ENCODE measurements around the gene EXOSC7. TPM values are rescaled to one million over a fixed set of nuclear protein-coding genes. Genes with fewer than 3 reads are reported as not detected.

The EXOSC7 gene
- polyA plus RNA-seq, 3 donors, result 16.8 to 23.9 (median 18.8) TPM

DNA sequence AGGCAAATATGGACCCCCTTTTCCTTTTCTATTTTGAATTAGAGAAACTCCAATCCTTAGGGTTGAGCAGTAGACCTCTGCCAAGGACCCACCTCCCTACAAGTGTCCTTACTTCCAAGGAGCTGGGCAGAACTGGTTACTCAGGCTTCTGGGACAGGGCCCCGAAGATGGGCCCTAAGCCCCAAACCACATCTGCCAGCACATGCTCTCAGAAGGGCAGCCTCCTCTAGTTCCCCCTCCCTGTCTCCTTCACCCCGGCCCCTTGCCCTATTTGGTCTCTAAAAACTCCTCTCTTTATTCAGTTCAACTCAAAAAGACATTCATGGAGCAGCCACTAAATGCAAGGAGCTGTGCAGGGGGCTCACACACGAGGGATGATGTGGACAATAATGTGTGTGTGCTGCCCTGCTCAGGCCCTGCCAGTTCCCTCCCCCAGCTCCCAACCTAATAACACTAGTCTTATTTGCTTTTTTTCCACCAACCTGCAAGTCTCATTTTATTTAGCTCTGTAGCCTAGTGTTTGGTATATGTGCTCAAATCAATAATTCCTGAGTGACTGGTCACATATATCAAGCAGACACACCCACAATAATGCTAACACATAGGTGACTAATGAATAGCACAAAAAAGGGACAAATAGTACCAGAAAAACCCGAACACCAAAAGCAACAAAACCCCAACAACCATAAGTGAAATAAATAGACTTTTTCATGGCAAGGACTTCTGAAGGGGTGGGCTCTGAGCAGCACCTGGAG is 12.3 kb upstream of the EXOSC7 start:
- Histone ChIP-seq H3K9me3 (replicated peaks in 1 of 2; ENCODE audit: control insufficient read depth in 1 of 2, insufficient read depth in 1 of 2, low read length in 2 of 2) (no peaks in the 10 kb centered on the region), H3K4me3 (replicated peaks in 1 of 3; ENCODE audit: low read depth in 2 of 3, low read length in 3 of 3) (no peak overlapping the region), H3K27ac (ENCODE audit: low read depth in 1 of 2, low read length in 2 of 2) (peak overlapping the region in 1 of 2 donors; percentile 9), H3K9ac (ENCODE audit: insufficient read depth, low read length, poor library complexity, severe bottlenecking) (no peak overlapping the region), H3K4me2 (replicated peaks; ENCODE audit: extremely low read depth, low read length, poor library complexity, severe bottlenecking) (no peak overlapping the region), H3K36me3 (replicated peaks in 1 of 2; ENCODE audit: control insufficient read depth in 1 of 2, insufficient read depth in 2 of 2, low read length in 2 of 2) (peaks cover 5 to 9% of the 10 kb centered on the region in 2 donors), H4K20me1 (ENCODE audit: insufficient read depth, low read length) (peaks cover 98% of the 10 kb centered on the region), H3K4me1 (ENCODE audit: control insufficient read depth in 1 of 2, insufficient read depth in 2 of 2, low read length in 2 of 2) (peaks cover 57 to 79% of the 10 kb centered on the region in 2 donors), H2AFZ (ENCODE audit: insufficient read depth, low read depth, low read length, poor library complexity, severe bottlenecking) (no peak overlapping the region), H3K79me2 (ENCODE audit: insufficient read depth, low read length) (peaks cover 99% of the 10 kb centered on the region), H3K27me3 (ENCODE audit: control insufficient read depth in 2 of 2, insufficient read depth in 2 of 2, low read length in 2 of 2) (no peaks in the 10 kb centered on the region)
- intact Hi-C loops (cut with micrococcal nuclease), result no loop called here
- Mint-ChIP-seq H3K9me3 (no peaks in the 10 kb centered on the region), H3K27me3 (ENCODE audit: low read depth in 3 of 3) (peaks cover 0 to 2% (median 0%) of the 10 kb centered on the region in 3 donors), H3K36me3 (peaks cover 8 to 14% of the 10 kb centered on the region in 2 donors), H3K4me1 (peaks cover 78% of the 10 kb centered on the region), H3K27ac (peak overlapping the region in 2 of 7 donors; percentile 3 to 58), H3K4me3 (no peak overlapping the region)
- TF ChIP-seq, protein P1, sequence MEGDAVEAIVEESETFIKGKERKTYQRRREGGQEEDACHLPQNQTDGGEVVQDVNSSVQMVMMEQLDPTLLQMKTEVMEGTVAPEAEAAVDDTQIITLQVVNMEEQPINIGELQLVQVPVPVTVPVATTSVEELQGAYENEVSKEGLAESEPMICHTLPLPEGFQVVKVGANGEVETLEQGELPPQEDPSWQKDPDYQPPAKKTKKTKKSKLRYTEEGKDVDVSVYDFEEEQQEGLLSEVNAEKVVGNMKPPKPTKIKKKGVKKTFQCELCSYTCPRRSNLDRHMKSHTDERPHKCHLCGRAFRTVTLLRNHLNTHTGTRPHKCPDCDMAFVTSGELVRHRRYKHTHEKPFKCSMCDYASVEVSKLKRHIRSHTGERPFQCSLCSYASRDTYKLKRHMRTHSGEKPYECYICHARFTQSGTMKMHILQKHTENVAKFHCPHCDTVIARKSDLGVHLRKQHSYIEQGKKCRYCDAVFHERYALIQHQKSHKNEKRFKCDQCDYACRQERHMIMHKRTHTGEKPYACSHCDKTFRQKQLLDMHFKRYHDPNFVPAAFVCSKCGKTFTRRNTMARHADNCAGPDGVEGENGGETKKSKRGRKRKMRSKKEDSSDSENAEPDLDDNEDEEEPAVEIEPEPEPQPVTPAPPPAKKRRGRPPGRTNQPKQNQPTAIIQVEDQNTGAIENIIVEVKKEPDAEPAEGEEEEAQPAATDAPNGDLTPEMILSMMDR (IDR thresholded peaks at IDR 0.05), result no peak
- WGBS (ENCODE audit: insufficient coverage), result 67% methylated on average over 1 of the region's 4 CpGs
- DNase-seq, result no peak

DNA sequence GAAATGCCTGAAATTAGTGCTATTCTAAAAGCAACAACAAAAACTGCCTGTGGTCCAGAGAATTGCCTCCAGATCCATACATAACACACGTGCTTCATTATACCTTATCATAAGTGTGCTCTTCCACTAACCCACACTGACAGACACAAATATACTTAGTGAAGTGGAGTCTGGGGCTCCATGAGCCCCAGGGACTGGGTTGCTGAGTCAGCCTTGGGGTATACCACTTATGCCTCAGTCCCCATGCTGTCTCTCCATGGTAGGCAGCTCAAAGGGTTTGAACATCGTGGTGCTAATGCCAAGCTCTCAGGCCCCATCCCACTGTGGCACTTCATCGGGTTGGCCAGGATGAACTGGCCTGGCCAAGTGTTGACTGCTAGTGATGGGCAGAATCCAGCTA is 10.9 kb upstream of the EXOSC7 start:
- H3K79me2 ChIP-seq (ENCODE audit: insufficient read depth, low read length), result peaks cover 95% of the 10 kb centered on the region
- TF ChIP-seq, protein P1 (IDR thresholded peaks at IDR 0.05), result no peak
- DNase-seq, result no peak
- Mint-ChIP-seq H3K4me3 (no peak overlapping the region), H3K27me3 (ENCODE audit: low read depth in 3 of 3) (peaks cover 0 to 2% (median 0%) of the 10 kb centered on the region in 3 donors), H3K36me3 (peaks cover 0 to 5% of the 10 kb centered on the region in 2 donors), H3K27ac (peak overlapping the region in 3 of 7 donors; percentile 3 to 29 (median 20)), H3K9me3 (no peaks in the 10 kb centered on the region), H3K4me1 (peaks cover 92% of the 10 kb centered on the region)
- intact Hi-C loops (cut with micrococcal nuclease), result no loop called here
- 86% methylated on average over 1 of the region's 3 CpGs for WGBS (ENCODE audit: insufficient coverage)
- H2AFZ ChIP-seq (ENCODE audit: insufficient read depth, low read depth, low read length, poor library complexity, severe bottlenecking), result no peak overlapping the region
- H3K27me3 ChIP-seq (ENCODE audit: control insufficient read depth in 2 of 2, insufficient read depth in 2 of 2, low read length in 2 of 2), result no peaks in the 10 kb centered on the region
- no peak overlapping the region for H3K4me2 ChIP-seq (replicated peaks; ENCODE audit: extremely low read depth, low read length, poor library complexity, severe bottlenecking)
- H3K9ac ChIP-seq (ENCODE audit: insufficient read depth, low read length, poor library complexity, severe bottlenecking), result no peak overlapping the region
- peak overlapping the region in 1 of 2 donors; percentile 42 for H3K27ac ChIP-seq (ENCODE audit: low read depth in 1 of 2, low read length in 2 of 2)
- no peak overlapping the region for H3K4me3 ChIP-seq (replicated peaks in 1 of 3; ENCODE audit: low read depth in 2 of 3, low read length in 3 of 3)
- no peaks in the 10 kb centered on the region for H3K9me3 ChIP-seq (replicated peaks in 1 of 2; ENCODE audit: control insufficient read depth in 1 of 2, insufficient read depth in 1 of 2, low read length in 2 of 2)
- H3K36me3 ChIP-seq (replicated peaks in 1 of 2; ENCODE audit: control insufficient read depth in 1 of 2, insufficient read depth in 2 of 2, low read length in 2 of 2), result no peaks in the 10 kb centered on the region
- peaks cover 71 to 93% of the 10 kb centered on the region in 2 donors for H3K4me1 ChIP-seq (ENCODE audit: control insufficient read depth in 1 of 2, insufficient read depth in 2 of 2, low read length in 2 of 2)
- peaks cover 98% of the 10 kb centered on the region for H4K20me1 ChIP-seq (ENCODE audit: insufficient read depth, low read length)

All from CD14-positive monocyte (primary cell).